GM12801 (cell line): ENCODE measurements around the gene IER5L.

Experiments
- CTCF ChIP-seq: IDR thresholded peaks from one replicate; pipeline ENCODE4 v1.5.1; 2011; ENCODE audit warnings: control low read depth; ENCODE audit not compliant: insufficient read length; ENCODE audit errors: extremely low read depth

Gene IER5L

DNA sequence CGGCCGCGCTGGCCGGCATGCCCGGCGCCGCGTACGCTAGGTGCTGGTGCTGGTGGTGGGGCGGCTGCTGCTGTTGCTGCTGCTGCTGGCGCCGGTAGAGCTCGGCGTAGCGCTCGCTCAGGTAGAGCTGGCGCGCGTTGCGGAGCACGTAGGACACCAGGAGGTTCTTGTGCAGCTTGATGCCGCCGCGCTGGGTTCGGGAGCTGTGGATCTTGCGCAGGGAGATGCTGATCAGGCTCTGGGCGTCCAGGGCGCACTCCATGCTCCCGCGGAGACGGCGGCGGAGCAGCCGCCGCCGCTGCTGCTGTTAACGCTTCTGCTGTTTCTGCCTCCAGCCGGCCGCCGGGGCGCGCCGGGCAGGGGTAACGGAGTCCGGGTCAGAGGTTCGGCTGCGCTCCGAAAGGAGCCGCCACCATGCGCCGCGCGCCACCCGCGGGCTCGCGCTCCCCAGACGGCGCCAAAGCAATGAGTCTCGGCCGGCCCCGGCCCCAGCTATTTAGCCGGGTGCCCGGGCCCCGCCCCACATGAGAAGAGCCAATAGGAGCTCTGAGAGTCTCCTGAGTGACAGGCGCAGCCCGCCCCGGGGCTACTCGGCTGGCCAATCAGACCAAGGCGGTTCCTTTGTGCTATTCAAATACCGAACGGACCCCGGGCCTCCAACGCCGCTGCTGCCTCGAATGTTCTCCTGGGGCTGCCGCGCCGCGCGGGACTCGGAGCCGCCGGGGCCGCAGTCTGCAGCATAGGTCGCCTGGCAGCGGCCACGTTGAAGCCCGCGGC, at the start of gene IER5L:
TSS of gene IER5L (minus strand) at position 471 of the 777 bp plus-strand sequence. CDS start at position 262, 209 bp downstream.
- TF ChIP-seq CTCF, result no peak

- no peak for TF ChIP-seq CTCF
These were observed 49.8 kb upstream of the IER5L start for GRCh38 chr9:129227843-129228189.

GRCh38 chr9:129225815-129226214, 47.8 kb upstream of the IER5L start:
- no peak for TF ChIP-seq CTCF

DNA sequence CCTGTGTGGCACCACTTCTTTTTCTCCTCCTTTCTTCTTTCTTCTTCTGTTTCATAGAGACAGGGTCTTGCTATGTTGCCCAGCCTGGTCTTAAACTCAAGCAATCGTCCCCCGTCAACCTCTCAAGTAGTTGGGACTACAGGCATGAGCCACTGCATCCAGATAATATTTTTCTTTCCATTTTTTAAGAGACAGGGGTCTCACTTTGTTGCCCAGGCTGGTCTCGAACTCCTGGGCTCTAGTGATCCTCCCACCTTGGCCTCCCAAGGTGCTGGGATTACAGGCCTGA, 47.4 kb upstream of the IER5L start:
- TF ChIP-seq CTCF, result no peak

- no peak for TF ChIP-seq CTCF
These were observed 46.8 kb upstream of the IER5L start for GRCh38 chr9:129224618-129225489.

DNA sequence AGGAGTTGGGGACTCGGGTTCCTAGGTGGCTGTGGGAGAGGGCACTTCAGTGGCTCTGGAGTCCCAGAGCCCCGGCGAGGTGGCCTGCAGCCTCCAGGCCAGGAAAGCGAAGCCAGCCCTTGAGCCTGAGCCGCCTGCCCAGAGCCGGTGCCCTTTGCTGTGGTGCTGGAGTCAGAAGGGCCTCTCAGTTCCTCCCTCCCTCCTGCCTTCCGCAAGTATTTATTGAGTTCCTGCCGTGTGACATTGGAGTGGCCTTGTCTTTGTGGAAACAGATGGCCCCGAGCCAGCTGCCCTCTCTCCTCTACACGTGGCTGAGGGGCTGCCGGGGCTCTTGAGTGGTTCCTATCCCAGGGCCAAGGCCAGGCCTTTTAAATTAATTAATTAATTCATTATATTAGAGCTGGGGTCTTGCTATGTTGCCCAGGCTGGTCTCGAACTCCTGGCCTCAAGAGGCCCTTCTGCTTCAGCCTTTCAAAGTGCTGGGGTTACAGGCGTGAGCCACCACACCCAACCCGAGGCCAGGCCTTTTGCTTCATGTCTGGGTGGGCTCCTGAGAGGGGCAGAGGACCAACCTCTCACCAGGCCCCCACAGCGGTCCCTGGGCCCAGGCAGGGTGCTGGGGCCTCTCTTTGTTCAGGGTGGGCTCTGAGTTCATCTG, 45.6 kb upstream of the IER5L start:
- no peak for TF ChIP-seq CTCF

GRCh38 chr9:129222819-129223218, 44.8 kb upstream of the IER5L start:
- TF ChIP-seq CTCF, result no peak
